ENCODE results near the gene JKAMP.

DNA sequence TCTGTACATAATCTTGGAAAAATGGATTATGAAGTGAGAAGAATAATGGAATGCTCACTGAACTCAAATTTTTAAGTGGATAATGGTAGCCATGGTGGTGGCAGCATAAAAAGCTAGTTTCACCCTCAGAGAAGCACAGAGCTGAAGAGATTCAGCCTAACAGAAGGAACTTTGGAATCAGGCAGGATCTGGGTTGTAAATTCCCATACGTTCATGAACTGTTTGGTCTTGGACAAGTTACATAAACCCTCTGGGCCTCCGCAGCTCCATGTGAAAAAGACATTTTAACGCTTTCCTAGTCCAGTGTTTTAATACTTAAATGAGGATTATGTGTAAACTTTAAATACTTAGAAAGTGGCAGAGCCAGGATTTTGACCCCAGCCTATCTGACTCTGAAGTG lies 26.6 kb downstream of the JKAMP start:
- no peak for TF ChIP-seq ELF4 (IDR thresholded peaks at IDR 0.05)
- TF ChIP-seq FOXM1 (IDR thresholded peaks at IDR 0.05; ENCODE audit: borderline replicate concordance) = no peak
- no peak for TF ChIP-seq FOXA1 (IDR thresholded peaks at IDR 0.05)
- TF ChIP-seq BHLHE40 (IDR thresholded peaks at IDR 0.05; ENCODE audit: borderline replicate concordance) = no peak
- no peak for TF ChIP-seq SUZ12 (IDR thresholded peaks at IDR 0.05)
- no peak for TF ChIP-seq FOXK2 (IDR thresholded peaks at IDR 0.05)
- TF ChIP-seq TARDBP (IDR thresholded peaks at IDR 0.05) = no peak
- TF ChIP-seq ZNF384 (IDR thresholded peaks at IDR 0.05) = no peak

Measured in HEK293T (cell line).